NCI-H2029 treated with DMSO at 0.1 percent for 48 hours (cell line): ENCODE data around the gene PIP5KL1.
"Not testable (repeated sequence)": the region's sequence is repeated elsewhere in the genome, so short reads cannot be mapped to it uniquely, and the experiment has no call there.

Source experiments
- DNase-seq: peaks from one replicate; lab custom pipeline; 2025; lab: John Stamatoyannopoulos, UW

Gene PIP5KL1

GRCh38 chr9:127893392-127893791 is 37.2 kb downstream of the PIP5KL1 start:
- no peak for DNase-seq

GRCh38 chr9:127892831-127893230 is 37.7 kb downstream of the PIP5KL1 start:
- no peak for DNase-seq

GRCh38 chr9:127890053-127890452 is 40.5 kb downstream of the PIP5KL1 start:
- DNase-seq, result no peak

GRCh38 chr9:127887792-127888191 is 42.8 kb downstream of the PIP5KL1 start:
- no peak for DNase-seq

- DNase-seq, result no peak
These were observed 44.1 kb downstream of the PIP5KL1 start for GRCh38 chr9:127886401-127886972.

- DNase-seq, result no peak
These were observed 44.9 kb downstream of the PIP5KL1 start for GRCh38 chr9:127885508-127886281.

- no peak for DNase-seq
These were observed 45.5 kb downstream of the PIP5KL1 start for GRCh38 chr9:127884976-127885490.

- DNase-seq, result peak; percentile 42
These were observed 46.1 kb downstream of the PIP5KL1 start for GRCh38 chr9:127884427-127884911.

- DNase-seq, result no peak
These were observed 46.6 kb downstream of the PIP5KL1 start for GRCh38 chr9:127883959-127884358.

- not testable (repeated sequence) for DNase-seq
These were observed 48.9 kb downstream of the PIP5KL1 start for GRCh38 chr9:127881715-127882114.

GRCh38 chr9:127880143-127880542 is 50.4 kb downstream of the PIP5KL1 start:
- no peak for DNase-seq

GRCh38 chr9:127878652-127879390 is 51.8 kb downstream of the PIP5KL1 start:
- no peak for DNase-seq

- no peak for DNase-seq
These were observed 52.5 kb downstream of the PIP5KL1 start for GRCh38 chr9:127878001-127878651.

- DNase-seq, result no peak
These were observed 53.0 kb downstream of the PIP5KL1 start, which contains the start of gene AK1 for GRCh38 chr9:127877566-127877998. TSS of gene AK1 (minus strand) at chr9:127877675. CDS start at chr9:127874617, 3,058 bp downstream.

GRCh38 chr9:127876764-127877562 is 53.6 kb downstream of the PIP5KL1 start:
- DNase-seq, result no peak

GRCh38 chr9:127876026-127876763 is 54.4 kb downstream of the PIP5KL1 start:
- no peak for DNase-seq

- no peak for DNase-seq
These were observed 55.1 kb downstream of the PIP5KL1 start for GRCh38 chr9:127875306-127875966.

- no peak for DNase-seq
These were observed 56.0 kb downstream of the PIP5KL1 start for GRCh38 chr9:127874301-127875221.

GRCh38 chr9:127873886-127874285 is 56.7 kb downstream of the PIP5KL1 start:
- no peak for DNase-seq
